ENCODE data around the gene MTUS2. TPM values are rescaled to one million over a fixed set of nuclear protein-coding genes. Genes with fewer than 3 reads are reported as not detected.
A peak's percentile ranks its signal among the peaks of the same experiment; 100 is the strongest.

MTUS2 gene
- total RNA-seq, 1 experiment from 2014 or later = 0.35 TPM

DNA sequence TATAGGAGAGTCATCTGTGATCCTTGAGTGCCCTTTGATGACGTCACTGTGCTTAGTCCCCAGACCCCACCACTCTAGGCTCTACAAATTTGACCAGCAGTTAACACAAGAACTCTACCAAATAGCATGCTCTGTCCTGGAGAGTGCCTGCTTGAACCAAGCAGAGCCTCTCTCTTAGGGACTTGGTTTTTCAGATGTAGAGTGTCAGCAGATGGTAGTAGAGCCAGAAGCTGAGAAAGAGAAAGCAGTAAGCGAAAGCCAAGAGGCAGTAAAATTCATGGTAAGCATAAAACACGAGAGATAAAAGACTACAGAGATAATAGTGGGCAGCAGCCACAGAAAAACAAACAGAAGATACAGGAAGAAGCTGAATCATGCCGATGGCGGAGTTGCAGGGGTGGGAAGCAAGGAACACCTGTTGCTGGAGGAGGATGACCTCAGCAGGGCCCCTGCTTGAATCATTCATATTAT lies 582.1 kb downstream of the MTUS2 start:
- Histone ChIP-seq H4K8ac (replicated peaks; ENCODE audit: insufficient read length, low read depth, low read length) (no peak overlapping the region), H3K23ac (ENCODE audit: insufficient read length, low read depth, low read length) (no peak overlapping the region), H3K56ac (ENCODE audit: insufficient read length, low read depth, low read length) (no peak overlapping the region), H4K91ac (ENCODE audit: insufficient read length, low read depth, low read length) (no peak overlapping the region), H3K27ac (ENCODE audit: insufficient read length, low read depth, low read length) (no peak overlapping the region), H2BK5ac (ENCODE audit: insufficient read length, low read length) (no peak overlapping the region), H4K20me1 (ENCODE audit: control insufficient read depth, insufficient read depth, insufficient read length) (no peaks in the 10 kb centered on the region), H3K4me1 (ENCODE audit: insufficient read depth, low read length) (no peaks in the 10 kb centered on the region), H3K23me2 (ENCODE audit: insufficient read length, low read depth, low read length, poor library complexity, severe bottlenecking) (no peaks in the 10 kb centered on the region), H3T11ph (ENCODE audit: low read length) (no peak overlapping the region), H2BK120ac (ENCODE audit: low read depth, low read length, poor library complexity, severe bottlenecking) (no peak overlapping the region), H3K14ac (ENCODE audit: insufficient read depth, low read length) (no peak overlapping the region; the same call in 1 of the 2 replicates), H3K9me3 (ENCODE audit: control insufficient read depth, low read depth, low read length) (no peaks in the 10 kb centered on the region), H2BK12ac (ENCODE audit: insufficient read length, low read depth, low read length) (no peak overlapping the region), H3K9ac (ENCODE audit: extremely low read depth, insufficient read length, low read length) (no peak overlapping the region), H3K18ac (ENCODE audit: insufficient read length, low read depth, low read length) (no peak overlapping the region), H4K5ac (ENCODE audit: insufficient read length, low read depth, low read length) (no peak overlapping the region), H2BK15ac (ENCODE audit: low read depth, low read length) (no peak overlapping the region), H2AFZ (ENCODE audit: low read length) (peak overlapping the region; percentile 4), H3K4me2 (ENCODE audit: insufficient read depth, insufficient read length, low read length) (no peak overlapping the region), H3K79me1 (ENCODE audit: insufficient read depth, low read depth, low read length, poor library complexity, severe bottlenecking) (no peaks in the 10 kb centered on the region), H2BK20ac (ENCODE audit: low read depth, low read length, poor library complexity, severe bottlenecking) (no peak overlapping the region), H2AK5ac (ENCODE audit: insufficient read length, low read length) (no peak overlapping the region), H3K79me2 (ENCODE audit: insufficient read depth, low read length) (no peaks in the 10 kb centered on the region), H3K27me3 (ENCODE audit: insufficient read depth, low read length) (no peaks in the 10 kb centered on the region), H3K4ac (ENCODE audit: low read depth, low read length) (no peak overlapping the region)
- no peak for DNase-seq
- Mint-ChIP-seq H3K4me1 (peaks cover 10 to 13% of the 10 kb centered on the region in 2 experiments), H3K36me3 (ENCODE audit: insufficient read depth in 1 of 3, low read depth in 3 of 3) (no peaks in the 10 kb centered on the region; a peak in 1 of 7 replicates), H3K9me3 (no peaks in the 10 kb centered on the region), H3K27ac (peak overlapping the region in 1 of 3 experiments; percentile 3; a peak in 2 of 7 replicates), H3K27me3 (ENCODE audit: low read depth) (no peaks in the 10 kb centered on the region), H3K4me3 (no peak overlapping the region)
- no peak for TF ChIP-seq CTCF (conservative IDR thresholded peaks at IDR 0.05)
- no CpG with 5 or more reads among the region's 5 CpGs for WGBS (ENCODE audit: extremely low coverage, insufficient read length, low lambda C conversion rate)

Data from H9 (cell line).